C4-2B (cell line): Measurements from ENCODE around the gene MORN1.

Source experiments
- H3K27ac ChIP-seq: fragments of 450-650 bp; 2 replicates; pipeline ENCODE4 v1.5.1; 2017
- CTCF ChIP-seq: fragments of 450-650 bp; conservative IDR thresholded peaks from 2 replicates; pipeline ENCODE4 v1.5.1; 2017; ENCODE audit warnings: mild to moderate bottlenecking
- ZFX ChIP-seq: fragments of 450-650 bp; IDR thresholded peaks from 2 replicates; pipeline ENCODE4 v1.6.1; 2017

The MORN1 gene

GRCh38 chr1:2341706-2342383 lies 49.5 kb downstream of the MORN1 start:
- TF ChIP-seq ZFX (no peak), CTCF (no peak)

GRCh38 chr1:2340918-2341254 lies 50.5 kb downstream of the MORN1 start:
- no peak for TF ChIP-seq ZFX
- TF ChIP-seq CTCF = no peak
- no peak overlapping the region for H3K27ac ChIP-seq

More at GRCh38 chr1:2341706-2342383, 49.5 kb downstream of the MORN1 start:
- H3K27ac ChIP-seq = no peak overlapping the region

GRCh38 chr1:2340086-2340917 lies 51.1 kb downstream of the MORN1 start:
- no peak for TF ChIP-seq CTCF
- no peak for TF ChIP-seq ZFX
- no peak overlapping the region for H3K27ac ChIP-seq

GRCh38 chr1:2339206-2340085 lies 51.9 kb downstream of the MORN1 start:
- H3K27ac ChIP-seq = no peak overlapping the region
- TF ChIP-seq CTCF = no peak
- TF ChIP-seq ZFX = no peak

GRCh38 chr1:2337501-2337900 lies 53.9 kb downstream of the MORN1 start:
- no peak overlapping the region for H3K27ac ChIP-seq
- TF ChIP-seq CTCF (no peak), ZFX (no peak)

- no peak overlapping the region for H3K27ac ChIP-seq
- TF ChIP-seq CTCF (no peak), ZFX (no peak)
These were observed 54.3 kb downstream of the MORN1 start for GRCh38 chr1:2337081-2337480.

GRCh38 chr1:2336499-2336898 lies 54.9 kb downstream of the MORN1 start:
- no peak for TF ChIP-seq CTCF
- no peak for TF ChIP-seq ZFX

More at GRCh38 chr1:2336499-2336898, 54.9 kb downstream of the MORN1 start:
- no peak overlapping the region for H3K27ac ChIP-seq
